H1 (cell line): ENCODE results near the gene GBGT1. TPM values are rescaled to one million over a fixed set of nuclear protein-coding genes. Genes with fewer than 3 reads are reported as not detected.

Source experiments
- CTCF ChIA-PET: fragments of 300-600 bp; sonication (Branson Sonifier 250); formaldehyde crosslinking; loops from one replicate; lab custom pipeline; 2021; ENCODE audit not compliant: partially characterized antibody; lab: Charles Lee
- POLR2A ChIA-PET: fragments of 300-600 bp; sonication (Branson Sonifier 250); formaldehyde crosslinking; loops from one replicate; lab custom pipeline; 2021; ENCODE audit warnings: inconsistent platforms; ENCODE audit not compliant: partially characterized antibody; lab: Charles Lee
- DNase-seq, 2 experiments: peaks; one replicate each; pipeline versions ENCODE4 v3.0.0 to v3.0.0-alpha.2; 2010 to 2022; ENCODE audit warnings: low spot score in 2 of 2, low read depth in 1 of 2, mixed read lengths in 1 of 2
- FAIRE-seq: peaks from 2 replicates; lab custom pipeline; 2011; peaks lifted over from hg19 to GRCh38; lab: Jason Lieb, UNC
- H2AFZ ChIP-seq: 2 replicates; pipeline ENCODE4 v1.8.1; 2012; ENCODE audit warnings: low read length, inconsistent platforms
- H2AK5ac ChIP-seq: 2 replicates; pipeline ENCODE4 v1.6.1; 2013; ENCODE audit warnings: low read depth, low read length
- H2BK120ac ChIP-seq: replicated peaks from 2 replicates; pipeline ENCODE3; 2013; ENCODE audit warnings: low read depth, low read length, inconsistent platforms
- H2BK12ac ChIP-seq: 2 replicates; pipeline ENCODE4 v1.6.1; 2013; ENCODE audit warnings: low read depth, low read length
- H2BK15ac ChIP-seq: 2 replicates; pipeline ENCODE4 v1.6.1; 2013; ENCODE audit warnings: low read length
- H2BK20ac ChIP-seq: 2 replicates; pipeline ENCODE4 v1.6.1; 2013; ENCODE audit warnings: low read length
- H2BK5ac ChIP-seq: 2 replicates; pipeline ENCODE4 v1.6.1; 2013; ENCODE audit warnings: low read depth, low read length
- H3K14ac ChIP-seq: 2 replicates; pipeline ENCODE4 v1.6.1; 2013; ENCODE audit warnings: inconsistent platforms; ENCODE audit not compliant: insufficient read length
- H3K18ac ChIP-seq: 2 replicates; pipeline ENCODE4 v1.6.1; 2013; ENCODE audit warnings: low read length; ENCODE audit errors: extremely low read depth
- H3K23ac ChIP-seq: 2 replicates; pipeline ENCODE4 v1.6.1; 2013; ENCODE audit warnings: inconsistent platforms; ENCODE audit not compliant: insufficient read length
- H3K23me2 ChIP-seq: 2 replicates; pipeline ENCODE4 v1.6.1; 2013; ENCODE audit warnings: low read depth, low read length
- H3K27ac ChIP-seq: 2 replicates; pipeline ENCODE4 v1.6.1; 2011; ENCODE audit warnings: low read depth, low read length, inconsistent platforms
- H3K27me3 ChIP-seq, 4 experiments: replicated peaks in 1 of 4; 1 replicate in 1 of 4; 2 replicates in 3 of 4; pipeline versions ENCODE4 v1.6.1 to v1.8.1; 2011 to 2013; ENCODE audit warnings: low read length in 3 of 4, mild to moderate bottlenecking in 3 of 4, inconsistent platforms in 2 of 4, mixed read lengths in 2 of 4, moderate library complexity in 1 of 4; ENCODE audit not compliant: control insufficient read depth in 3 of 4, insufficient read depth in 3 of 4; ENCODE audit errors: extremely low read depth in 1 of 4
- H3K36me3 ChIP-seq, 4 experiments: 2 replicates each; pipeline versions ENCODE4 v1.6.1 to v1.8.1; 2011 to 2013; ENCODE audit warnings: mild to moderate bottlenecking in 4 of 4, low read length in 3 of 4, moderate library complexity in 2 of 4, control low read depth in 1 of 4, inconsistent platforms in 1 of 4; ENCODE audit not compliant: insufficient read depth in 4 of 4, control insufficient read depth in 2 of 4
- H3K4ac ChIP-seq: replicated peaks from 2 replicates; pipeline ENCODE3; 2013; ENCODE audit warnings: low read length, low read depth, mixed read lengths, inconsistent platforms; ENCODE audit not compliant: insufficient read length
- H3K4me1 ChIP-seq, 4 experiments: replicated peaks in 1 of 4; 1 replicate in 1 of 4; 2 replicates in 3 of 4; pipeline versions ENCODE4 v1.6.1 to v1.8.1; 2011 to 2013; ENCODE audit warnings: low read length in 3 of 4, inconsistent platforms in 2 of 4, mixed read lengths in 1 of 4; ENCODE audit not compliant: insufficient read depth in 4 of 4, control insufficient read depth in 3 of 4
- H3K4me2 ChIP-seq, 2 experiments: 2 replicates each; pipeline versions ENCODE4 v1.6.1 to v1.8.1; 2011 to 2013; ENCODE audit warnings: low read depth in 2 of 2, low read length in 2 of 2, control low read depth in 1 of 2, inconsistent platforms in 1 of 2, mild to moderate bottlenecking in 1 of 2; ENCODE audit not compliant: insufficient read depth in 1 of 2
- H3K4me3 ChIP-seq, 4 experiments: fragments of 200-600, 300-600 bp in 1 of 4; sonication (generic), shearing (Covaris generic), sonication (Bioruptor Twin) in 1 of 4; 2 replicates each; pipeline versions ENCODE4 v1.5.1 to v1.8.1; 2011 to 2016; ENCODE audit warnings: low read length in 4 of 4, low read depth in 3 of 4, control low read depth in 2 of 4, inconsistent platforms in 2 of 4, mild to moderate bottlenecking in 2 of 4, mixed read lengths in 1 of 4, moderate library complexity in 1 of 4; ENCODE audit not compliant: insufficient read depth in 2 of 4; ENCODE audit errors: extremely low read depth in 1 of 4
- H3K56ac ChIP-seq: replicated peaks from 2 replicates; pipeline ENCODE3; 2013; ENCODE audit warnings: low read depth, mild to moderate bottlenecking, mixed read lengths, low read length, inconsistent platforms; ENCODE audit not compliant: insufficient read length
- H3K79me1 ChIP-seq: 2 replicates; pipeline ENCODE4 v1.6.1; 2013; ENCODE audit warnings: low read depth, low read length, control low read depth
- H3K79me2 ChIP-seq, 2 experiments: 2 replicates each; pipeline versions ENCODE4 v1.6.1 to v1.8.1; 2012 to 2013; ENCODE audit warnings: low read length in 2 of 2, mild to moderate bottlenecking in 2 of 2, inconsistent platforms in 1 of 2; ENCODE audit not compliant: insufficient read depth in 2 of 2, control insufficient read depth in 1 of 2
- H3K9ac ChIP-seq, 4 experiments: replicated peaks in 1 of 4; 1 replicate in 1 of 4; 2 replicates in 3 of 4; pipeline versions ENCODE4 v1.6.1 to v1.8.1; 2011 to 2013; ENCODE audit warnings: low read depth in 3 of 4, low read length in 3 of 4, control low read depth in 2 of 4, mild to moderate bottlenecking in 2 of 4, moderate library complexity in 2 of 4, inconsistent platforms in 1 of 4; ENCODE audit errors: extremely low read depth in 1 of 4
- H3K9me3 ChIP-seq, 2 experiments: 2 replicates each; pipeline versions ENCODE4 v1.6.1 to v1.8.1; 2012 to 2013; ENCODE audit warnings: mild to moderate bottlenecking in 2 of 2, moderate library complexity in 2 of 2, control low read depth in 1 of 2, inconsistent platforms in 1 of 2, low read depth in 1 of 2, low read length in 1 of 2, mixed read lengths in 1 of 2; ENCODE audit not compliant: insufficient read depth in 2 of 2
- H4K20me1 ChIP-seq, 2 experiments: replicated peaks in 1 of 2; 2 replicates each; pipeline versions ENCODE3 to v1.8.1; 2011 to 2013; ENCODE audit warnings: inconsistent platforms in 2 of 2, low read length in 2 of 2, mild to moderate bottlenecking in 1 of 2; ENCODE audit not compliant: insufficient read depth in 2 of 2, control insufficient read depth in 1 of 2
- H4K5ac ChIP-seq: 2 replicates; pipeline ENCODE4 v1.6.1; 2013; ENCODE audit warnings: low read length, low read depth, mixed read lengths, inconsistent platforms; ENCODE audit not compliant: insufficient read length
- H4K8ac ChIP-seq: 2 replicates; pipeline ENCODE4 v1.8.0; 2013; ENCODE audit warnings: mild to moderate bottlenecking, moderate library complexity, low read length, inconsistent platforms; ENCODE audit not compliant: insufficient read depth; ENCODE audit errors: extremely low read depth
- H4K91ac ChIP-seq: replicated peaks from 2 replicates; pipeline ENCODE3; 2013; ENCODE audit warnings: low read length, mixed read lengths, inconsistent platforms; ENCODE audit not compliant: insufficient read length
- BACH1 ChIP-seq: IDR thresholded peaks from 2 replicates; pipeline ENCODE4 v1.6.1; 2012; ENCODE audit warnings: low read length, improper control_type of control experiment
- CREB1 ChIP-seq: IDR thresholded peaks from 2 replicates; pipeline ENCODE4 v1.6.1; 2012; ENCODE audit warnings: inconsistent platforms
- EGR1 ChIP-seq: IDR thresholded peaks from 2 replicates; pipeline ENCODE4 v1.6.1; 2011; ENCODE audit warnings: low read depth, low read length, borderline replicate concordance
- KDM4A ChIP-seq: IDR thresholded peaks from one replicate; pipeline ENCODE4 v1.7.1; 2012; ENCODE audit warnings: low read depth, mild to moderate bottlenecking, moderate library complexity, low read length, inconsistent platforms; ENCODE audit not compliant: severe bottlenecking
- KDM5A ChIP-seq: fragments of 200-600 bp; IDR thresholded peaks from 2 replicates; pipeline ENCODE4 v1.7.1; 2012; ENCODE audit warnings: mild to moderate bottlenecking, low read length, inconsistent platforms, mixed read lengths
- MAFK ChIP-seq: IDR thresholded peaks from 2 replicates; pipeline ENCODE4 v1.6.1; 2012; ENCODE audit warnings: low read depth, mild to moderate bottlenecking, improper control_type of control experiment, low read length
- RFX5 ChIP-seq: IDR thresholded peaks from 2 replicates; pipeline ENCODE4 v1.6.1; 2011; ENCODE audit warnings: low read depth, low read length, improper control_type of control experiment, borderline replicate concordance
- TCF12 ChIP-seq: IDR thresholded peaks from 2 replicates; pipeline ENCODE4 v1.6.1; 2011; ENCODE audit warnings: low read depth, mild to moderate bottlenecking, low read length
- ZNF274 ChIP-seq: IDR thresholded peaks from 2 replicates; pipeline ENCODE4 v1.7.0; 2012; ENCODE audit warnings: low read length, borderline replicate concordance; ENCODE audit errors: extremely low read depth
- WGBS, 2 experiments: shearing (Covaris generic) in 1 of 2; methylation state at CpG; one replicate each; pipeline versions ENCODE4 v1.1.6 to v1.1.7; 2013 to 2015; ENCODE audit warnings: low lambda C conversion rate in 2 of 2, mixed read lengths in 2 of 2, inconsistent platforms in 1 of 2, low coverage in 1 of 2, missing lambda C conversion rate in 1 of 2; ENCODE audit not compliant: insufficient replicate concordance in 2 of 2, insufficient coverage in 1 of 2, insufficient read length in 1 of 2; ENCODE audit errors: extremely low coverage in 1 of 2, missing lambda C conversion rate in 1 of 2; 5-methylcytosine and 5-hydroxymethylcytosine counted together
- polyA plus RNA-seq, 7 experiments: library from polyadenylated mRNA; depleted of rRNA in 3 of 7; stranded (reverse) in 5 of 7; unstranded in 2 of 7; fragments of >200 nt in 5 of 7; fragments of 200-250 nt in 2 of 7; gene quantifications; 1 replicate in 5 of 7; 2 replicates in 1 of 7; 4 replicates in 1 of 7; pipeline versions ENCODE4 v1.2.1 to v1.2.3, GENCODE V29; 2011 to 2013; ENCODE audit warnings: missing spikeins in 2 of 7, mixed read lengths in 2 of 7
- total RNA-seq: library from RNA; stranded (reverse); fragmentation: NEBNext Ultra II Directional; extraction: Animal tissue kit (Norgen Biotek cat#: 25700); gene quantifications from 2 replicates; pipeline ENCODE4 v1.2.1, GENCODE V29; 2021
- TF ChIP-seq, protein P1 (sequence below): IDR thresholded peaks from 2 replicates; pipeline ENCODE4 v1.6.1; 2011; ENCODE audit warnings: low read length, improper control_type of control experiment
- TF ChIP-seq, protein P2 (sequence below): IDR thresholded peaks from 2 replicates; pipeline ENCODE4 v1.6.1; 2012; ENCODE audit warnings: inconsistent platforms
- TF ChIP-seq, protein P3 (sequence below): IDR thresholded peaks from 2 replicates; pipeline ENCODE4 v1.6.1; 2012; ENCODE audit warnings: inconsistent platforms

The GBGT1 gene
- total and polyA plus RNA-seq, 2 of the 8 experiments (the other 6 are each of a cell fraction or from before 2014, with no cell fraction given) = 7.1 to 9.7 TPM

DNA sequence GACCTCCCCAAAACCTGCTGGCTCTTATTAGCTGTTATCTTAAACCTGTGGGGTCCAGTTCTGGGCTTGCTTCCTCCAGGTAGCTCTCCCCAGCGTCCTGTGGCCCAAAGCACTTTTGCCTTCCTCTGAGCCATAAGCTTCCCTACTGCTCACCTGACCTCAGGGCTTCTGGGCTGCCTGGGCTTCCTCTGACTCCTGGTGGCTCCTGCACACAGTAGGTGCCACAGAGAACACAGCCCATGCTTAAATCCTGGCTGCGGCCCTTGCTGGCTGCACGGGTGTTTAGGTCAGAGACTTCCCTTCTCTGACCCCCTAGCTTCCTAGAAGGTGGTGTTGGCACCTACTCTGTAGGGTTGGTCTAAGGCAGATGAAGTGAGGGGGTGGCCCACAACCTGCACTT, 45.1 kb downstream of the GBGT1 start:
- WGBS, 2 experiments = 82% methylated on average over 3 of the region's 3 CpGs; no CpG with 5 or more reads in 1 of the 2 experiments
- no peak overlapping the region for H3K27ac ChIP-seq
- no peak overlapping the region for H3K4me3 ChIP-seq
- H3K36me3 ChIP-seq = no peaks in the 10 kb centered on the region
- no peaks in the 10 kb centered on the region for H3K9me3 ChIP-seq
- H3K79me1 ChIP-seq = no peaks in the 10 kb centered on the region
- H2AFZ ChIP-seq = no peak overlapping the region
- peaks cover 40 to 49% of the 10 kb centered on the region in 2 experiments for H4K20me1 ChIP-seq
- peaks cover 9% of the 10 kb centered on the region; the same call in 1 of the 2 replicates for H3K23me2 ChIP-seq
- H2BK20ac ChIP-seq = no peak overlapping the region
- no peak overlapping the region for H3K56ac ChIP-seq
- DNase-seq = no peak
- no peak overlapping the region for H2AK5ac ChIP-seq
- peaks cover 0 to 17% (median 8%) of the 10 kb centered on the region in 4 experiments; a peak in 6 of 7 replicates for H3K4me1 ChIP-seq
- H2BK15ac ChIP-seq = no peak overlapping the region
- ChIA-PET POLR2A (interaction anchor here (1.1 to 3.4 kb wide), 3 partner anchors 22 to 30 kb away, joined by 3 to 13 read pairs (median 3); no protein-coding TSS in a partner anchor), CTCF (interaction anchor here (0.7 to 19.3 kb wide), 11 partner anchors 9 to 120 kb away, joined by 3 to 337 read pairs (median 4); no protein-coding TSS in a partner anchor)
- H4K91ac ChIP-seq = no peak overlapping the region
- no peak overlapping the region for H3K18ac ChIP-seq
- peaks cover 0 to 48% (median 32%) of the 10 kb centered on the region in 4 experiments; a peak in 5 of 7 replicates for H3K27me3 ChIP-seq
- no peak overlapping the region for H4K5ac ChIP-seq
- H3K4me2 ChIP-seq = no peak overlapping the region
- no peak overlapping the region for H2BK120ac ChIP-seq
- H4K8ac ChIP-seq = no peak overlapping the region; the same call in 1 of the 2 replicates
- H3K14ac ChIP-seq = no peak overlapping the region
- H3K23ac ChIP-seq = no peak overlapping the region
- no peak overlapping the region for H2BK12ac ChIP-seq
- no peak overlapping the region for H3K9ac ChIP-seq
- no peak for FAIRE-seq
- H2BK5ac ChIP-seq = no peak overlapping the region
- no peaks in the 10 kb centered on the region for H3K79me2 ChIP-seq
- no peak overlapping the region for H3K4ac ChIP-seq
- TF ChIP-seq MAFK (no peak), KDM5A (no peak), TCF12 (no peak), ZNF274 (no peak), RFX5 (no peak), CREB1 (no peak), EGR1 (no peak), BACH1 (no peak), KDM4A (no peak)
- TF ChIP-seq, protein P1, sequence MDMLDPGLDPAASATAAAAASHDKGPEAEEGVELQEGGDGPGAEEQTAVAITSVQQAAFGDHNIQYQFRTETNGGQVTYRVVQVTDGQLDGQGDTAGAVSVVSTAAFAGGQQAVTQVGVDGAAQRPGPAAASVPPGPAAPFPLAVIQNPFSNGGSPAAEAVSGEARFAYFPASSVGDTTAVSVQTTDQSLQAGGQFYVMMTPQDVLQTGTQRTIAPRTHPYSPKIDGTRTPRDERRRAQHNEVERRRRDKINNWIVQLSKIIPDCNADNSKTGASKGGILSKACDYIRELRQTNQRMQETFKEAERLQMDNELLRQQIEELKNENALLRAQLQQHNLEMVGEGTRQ = no peak
- TF ChIP-seq, protein P2, sequence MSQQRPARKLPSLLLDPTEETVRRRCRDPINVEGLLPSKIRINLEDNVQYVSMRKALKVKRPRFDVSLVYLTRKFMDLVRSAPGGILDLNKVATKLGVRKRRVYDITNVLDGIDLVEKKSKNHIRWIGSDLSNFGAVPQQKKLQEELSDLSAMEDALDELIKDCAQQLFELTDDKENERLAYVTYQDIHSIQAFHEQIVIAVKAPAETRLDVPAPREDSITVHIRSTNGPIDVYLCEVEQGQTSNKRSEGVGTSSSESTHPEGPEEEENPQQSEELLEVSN = no peak
- TF ChIP-seq, protein P3, sequence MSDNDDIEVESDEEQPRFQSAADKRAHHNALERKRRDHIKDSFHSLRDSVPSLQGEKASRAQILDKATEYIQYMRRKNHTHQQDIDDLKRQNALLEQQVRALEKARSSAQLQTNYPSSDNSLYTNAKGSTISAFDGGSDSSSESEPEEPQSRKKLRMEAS = no peak
